CD4-positive, alpha-beta T cell treated with Interferon gamma for 1 hour (primary cell): ENCODE results near the gene FREY1.

Experiments
- DNase-seq: peaks from one replicate; pipeline ENCODE4 v3.0.0-alpha.2; 2020

FREY1 gene

GRCh38 chr11:45906965-45907611, at the start of gene FREY1:
Gene FREY1, minus strand, starts transcription at chr11:45907271. Its CDS starts 26 bp downstream, at chr11:45907245.
- no peak for DNase-seq

- no peak for DNase-seq
Measured at GRCh38 chr11:45949992-45950407, 42.9 kb upstream of the FREY1 start.

GRCh38 chr11:45948356-45948755, 41.3 kb upstream of the FREY1 start:
- DNase-seq: no peak

- DNase-seq: no peak
Measured at GRCh38 chr11:45947885-45948284, 40.8 kb upstream of the FREY1 start.

GRCh38 chr11:45945397-45945999, 38.4 kb upstream of the FREY1 start:
- DNase-seq: no peak

GRCh38 chr11:45942381-45942780, 35.3 kb upstream of the FREY1 start:
- no peak for DNase-seq

- DNase-seq: no peak
Measured at GRCh38 chr11:45941285-45941684, 34.2 kb upstream of the FREY1 start.

GRCh38 chr11:45939836-45940235, 32.8 kb upstream of the FREY1 start:
- no peak for DNase-seq

- DNase-seq: no peak
Measured at GRCh38 chr11:45937916-45938315, 30.8 kb upstream of the FREY1 start.

GRCh38 chr11:45936511-45937054, 29.5 kb upstream of the FREY1 start:
- no peak for DNase-seq

GRCh38 chr11:45935349-45936064, 28.4 kb upstream of the FREY1 start:
- DNase-seq: no peak

GRCh38 chr11:45934580-45935318, 27.7 kb upstream of the FREY1 start:
- no peak for DNase-seq

- no peak for DNase-seq
Measured at GRCh38 chr11:45933846-45934579, 26.9 kb upstream of the FREY1 start.

GRCh38 chr11:45933131-45933831, 26.2 kb upstream of the FREY1 start:
- peak; percentile 62 for DNase-seq

- DNase-seq: no peak
Measured at GRCh38 chr11:45932217-45932616, 25.1 kb upstream of the FREY1 start.

GRCh38 chr11:45931739-45932138, 24.7 kb upstream of the FREY1 start:
- no peak for DNase-seq

GRCh38 chr11:45930951-45931570, 24.0 kb upstream of the FREY1 start:
- DNase-seq: no peak

GRCh38 chr11:45930031-45930794, 23.1 kb upstream of the FREY1 start:
- peak; percentile 84 for DNase-seq

- DNase-seq: no peak
Measured at GRCh38 chr11:45929486-45930030, 22.5 kb upstream of the FREY1 start.

GRCh38 chr11:45928535-45929215, 21.6 kb upstream of the FREY1 start:
- DNase-seq: no peak
